A673 (cell line): ENCODE results near the gene CEND1.

ENCODE experiments used
- EZH2 ChIP-seq: fragments of 200-600 bp; sonication (generic); IDR thresholded peaks from 2 replicates; pipeline ENCODE4 v1.6.1; 2017; ENCODE audit warnings: borderline replicate concordance, low read depth, mild to moderate bottlenecking, mixed read lengths, antibody characterized with exemption, low read length; ENCODE audit not compliant: poor library complexity, severe bottlenecking
- TF ChIP-seq, protein P1 (sequence below): fragments of 300-800, 200-600 bp; sonication (generic); conservative IDR thresholded peaks from 2 replicates; pipeline ENCODE4 v1.5.1; 2017; ENCODE audit warnings: low read depth, mild to moderate bottlenecking, antibody characterized with exemption, low read length, moderate library complexity, mixed read lengths

DNA sequence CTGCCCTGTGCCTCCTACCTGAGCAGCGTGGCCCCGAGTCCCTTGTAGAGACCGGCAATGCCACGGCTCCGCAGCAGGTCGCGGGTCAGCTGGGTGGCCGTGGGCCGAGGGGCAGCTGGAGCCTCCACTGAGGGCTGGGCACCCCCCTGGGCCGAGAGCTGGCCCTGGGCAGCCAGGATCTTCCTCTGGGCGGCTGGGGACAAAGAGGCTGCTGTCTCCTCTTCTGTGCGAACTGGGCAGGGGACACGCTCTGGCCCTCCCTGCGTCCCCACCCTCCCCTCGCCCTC lies 2.6 kb upstream of the CEND1 start:
- TF ChIP-seq, protein P1, sequence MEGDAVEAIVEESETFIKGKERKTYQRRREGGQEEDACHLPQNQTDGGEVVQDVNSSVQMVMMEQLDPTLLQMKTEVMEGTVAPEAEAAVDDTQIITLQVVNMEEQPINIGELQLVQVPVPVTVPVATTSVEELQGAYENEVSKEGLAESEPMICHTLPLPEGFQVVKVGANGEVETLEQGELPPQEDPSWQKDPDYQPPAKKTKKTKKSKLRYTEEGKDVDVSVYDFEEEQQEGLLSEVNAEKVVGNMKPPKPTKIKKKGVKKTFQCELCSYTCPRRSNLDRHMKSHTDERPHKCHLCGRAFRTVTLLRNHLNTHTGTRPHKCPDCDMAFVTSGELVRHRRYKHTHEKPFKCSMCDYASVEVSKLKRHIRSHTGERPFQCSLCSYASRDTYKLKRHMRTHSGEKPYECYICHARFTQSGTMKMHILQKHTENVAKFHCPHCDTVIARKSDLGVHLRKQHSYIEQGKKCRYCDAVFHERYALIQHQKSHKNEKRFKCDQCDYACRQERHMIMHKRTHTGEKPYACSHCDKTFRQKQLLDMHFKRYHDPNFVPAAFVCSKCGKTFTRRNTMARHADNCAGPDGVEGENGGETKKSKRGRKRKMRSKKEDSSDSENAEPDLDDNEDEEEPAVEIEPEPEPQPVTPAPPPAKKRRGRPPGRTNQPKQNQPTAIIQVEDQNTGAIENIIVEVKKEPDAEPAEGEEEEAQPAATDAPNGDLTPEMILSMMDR, result no peak
- TF ChIP-seq EZH2, result no peak
